OCI-LY1 (cell line): ENCODE results near the gene DTNB.

Experiments
- EZH2 ChIP-seq: fragments of 200-600 bp; sonication (generic), shearing (Covaris generic); IDR thresholded peaks from 2 replicates; pipeline ENCODE4 v1.8.0; 2017; ENCODE audit warnings: borderline replicate concordance, mixed run types, mild to moderate bottlenecking, antibody characterized with exemption, low read length, moderate library complexity, mixed read lengths
- TF ChIP-seq, protein P1 (sequence below): fragments of 200-600 bp; sonication (generic), shearing (Covaris generic); IDR thresholded peaks from 2 replicates; pipeline ENCODE4 v1.5.1; 2017; ENCODE audit warnings: mild to moderate bottlenecking, antibody characterized with exemption, low read length, moderate library complexity, mixed read lengths

DNA sequence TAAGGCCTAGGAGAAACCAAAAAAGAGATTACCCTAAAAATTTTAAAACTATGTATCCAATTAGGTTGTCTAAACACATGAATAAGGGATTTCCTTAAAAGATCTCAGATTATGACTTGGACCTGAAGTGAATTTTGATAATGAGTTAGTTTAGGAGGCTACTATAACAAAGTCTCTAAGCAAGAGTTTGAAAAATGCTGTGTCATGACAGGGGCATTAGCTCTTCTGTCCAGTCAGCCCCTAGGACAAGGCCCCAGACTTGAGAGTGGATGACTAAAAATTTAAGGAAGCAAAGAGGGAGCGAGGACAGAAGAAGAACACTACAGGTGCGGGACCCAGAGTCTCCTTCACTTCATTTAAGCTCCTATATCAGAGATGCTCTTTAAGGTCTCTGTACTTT is 135.9 kb downstream of the DTNB start:
- TF ChIP-seq, protein P1, sequence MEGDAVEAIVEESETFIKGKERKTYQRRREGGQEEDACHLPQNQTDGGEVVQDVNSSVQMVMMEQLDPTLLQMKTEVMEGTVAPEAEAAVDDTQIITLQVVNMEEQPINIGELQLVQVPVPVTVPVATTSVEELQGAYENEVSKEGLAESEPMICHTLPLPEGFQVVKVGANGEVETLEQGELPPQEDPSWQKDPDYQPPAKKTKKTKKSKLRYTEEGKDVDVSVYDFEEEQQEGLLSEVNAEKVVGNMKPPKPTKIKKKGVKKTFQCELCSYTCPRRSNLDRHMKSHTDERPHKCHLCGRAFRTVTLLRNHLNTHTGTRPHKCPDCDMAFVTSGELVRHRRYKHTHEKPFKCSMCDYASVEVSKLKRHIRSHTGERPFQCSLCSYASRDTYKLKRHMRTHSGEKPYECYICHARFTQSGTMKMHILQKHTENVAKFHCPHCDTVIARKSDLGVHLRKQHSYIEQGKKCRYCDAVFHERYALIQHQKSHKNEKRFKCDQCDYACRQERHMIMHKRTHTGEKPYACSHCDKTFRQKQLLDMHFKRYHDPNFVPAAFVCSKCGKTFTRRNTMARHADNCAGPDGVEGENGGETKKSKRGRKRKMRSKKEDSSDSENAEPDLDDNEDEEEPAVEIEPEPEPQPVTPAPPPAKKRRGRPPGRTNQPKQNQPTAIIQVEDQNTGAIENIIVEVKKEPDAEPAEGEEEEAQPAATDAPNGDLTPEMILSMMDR: no peak
- no peak for TF ChIP-seq EZH2
